Measurements from ENCODE around the gene CDC42BPA. TPM values are rescaled to one million over a fixed set of nuclear protein-coding genes. Genes with fewer than 3 reads are reported as not detected.
A peak's percentile ranks its signal among the peaks of the same experiment; 100 is the strongest.

The CDC42BPA gene
- polyA plus RNA-seq, 4 donors = 10.8 to 19.9 (median 13.8) TPM

DNA sequence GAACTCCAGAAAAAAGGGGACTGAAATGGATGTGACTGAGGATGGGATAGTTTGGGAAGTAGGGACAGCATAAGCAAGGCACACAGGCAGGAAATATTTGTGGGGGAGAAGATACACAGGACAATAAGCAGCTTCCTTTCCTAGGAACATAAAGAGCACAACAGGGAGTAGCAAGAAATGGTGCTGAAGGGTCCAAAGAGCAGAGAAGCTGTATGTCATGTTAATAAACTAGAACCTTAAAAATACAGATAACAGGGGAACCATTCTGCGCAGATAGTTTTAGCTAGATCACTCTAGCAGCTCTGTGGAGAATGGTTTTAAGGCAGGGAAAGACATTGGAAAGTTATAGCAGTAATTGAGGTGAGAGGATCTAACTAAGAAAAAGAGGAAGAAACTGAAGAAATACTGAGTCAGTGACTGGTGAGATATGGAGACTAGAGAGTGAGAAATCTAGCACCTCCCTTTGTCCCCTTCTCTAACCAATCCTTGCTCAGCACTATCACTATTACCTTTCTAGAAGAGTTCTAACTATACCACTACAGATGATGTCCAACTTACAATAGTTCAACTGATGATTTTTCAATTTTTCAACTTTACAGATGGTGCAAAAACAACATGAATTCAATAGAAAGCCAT, 95.0 kb downstream of the CDC42BPA start:
- H3K36me3 ChIP-seq (ENCODE audit: control insufficient read depth in 3 of 3, insufficient read depth in 2 of 3, low read depth in 1 of 3, low read length in 3 of 3) = no peaks in the 10 kb centered on the region
- peaks cover 0 to 14% (median 7%) of the 10 kb centered on the region in 3 donors for H3K4me1 ChIP-seq (ENCODE audit: control insufficient read depth in 3 of 3, insufficient read depth in 2 of 3, low read depth in 1 of 3, low read length in 2 of 3)
- no peak overlapping the region for H3K4me3 ChIP-seq (ENCODE audit: low read depth in 1 of 3, low read length in 3 of 3)
- peak overlapping the region in 1 of 3 donors; percentile 10 for H3K27ac ChIP-seq (ENCODE audit: low read depth in 1 of 3, low read length in 2 of 3)
- H3K9me3 ChIP-seq (ENCODE audit: control insufficient read depth in 2 of 2, insufficient read depth in 1 of 2, low read depth in 1 of 2, low read length in 1 of 2) = no peaks in the 10 kb centered on the region
- H3K27me3 ChIP-seq (ENCODE audit: control insufficient read depth in 3 of 3, insufficient read depth in 3 of 3, low read length in 3 of 3) = no peaks in the 10 kb centered on the region
- WGBS, 3 donors = 48 to 78% (median 52%) methylated on average over 1 of the region's 1 CpG
- DNase-seq (peak; percentile 38 to 59), FAIRE-seq (no peak)

DNA sequence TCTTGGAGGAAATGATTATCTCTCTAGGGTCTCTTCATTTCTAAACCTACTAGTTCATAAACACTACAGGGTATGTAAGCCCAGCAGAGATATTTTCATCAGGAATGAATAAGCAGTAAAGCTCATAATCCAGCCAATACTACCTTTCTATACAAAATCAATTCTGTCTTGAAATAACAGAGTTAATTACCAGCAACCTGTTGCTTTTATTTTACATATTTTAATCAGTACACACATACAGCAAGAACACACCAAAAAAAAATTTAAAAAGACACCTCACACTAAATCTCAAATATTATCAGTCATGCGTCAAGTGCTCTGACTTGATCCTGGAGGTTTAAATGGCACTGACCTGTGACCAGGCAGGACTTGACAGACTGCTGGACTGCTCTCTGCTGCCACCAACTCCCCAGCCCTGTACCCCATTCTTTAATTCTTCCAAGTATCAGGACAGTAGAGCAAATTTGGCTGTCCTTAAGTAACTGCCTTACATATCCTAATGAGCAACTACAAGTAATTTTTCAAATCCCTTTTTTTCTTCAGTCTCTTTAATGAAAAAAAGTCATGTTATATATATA, 98.5 kb downstream of the CDC42BPA start:
- FAIRE-seq (no peak), DNase-seq (peak; percentile 8 to 38)
- no peaks in the 10 kb centered on the region for H3K36me3 ChIP-seq (ENCODE audit: control insufficient read depth in 3 of 3, insufficient read depth in 2 of 3, low read depth in 1 of 3, low read length in 3 of 3)
- no peaks in the 10 kb centered on the region for H3K27me3 ChIP-seq (ENCODE audit: control insufficient read depth in 3 of 3, insufficient read depth in 3 of 3, low read length in 3 of 3)
- 61 to 87% (median 64%) methylated on average over 1 of the region's 1 CpG for WGBS, 3 donors
- H3K4me1 ChIP-seq (ENCODE audit: control insufficient read depth in 3 of 3, insufficient read depth in 2 of 3, low read depth in 1 of 3, low read length in 2 of 3) = peaks cover 0 to 14% (median 2%) of the 10 kb centered on the region in 3 donors
- no peak overlapping the region for H3K4me3 ChIP-seq (ENCODE audit: low read depth in 1 of 3, low read length in 3 of 3)
- no peaks in the 10 kb centered on the region for H3K9me3 ChIP-seq (ENCODE audit: control insufficient read depth in 2 of 2, insufficient read depth in 1 of 2, low read depth in 1 of 2, low read length in 1 of 2)
- peak overlapping the region in 1 of 3 donors; percentile 62 for H3K27ac ChIP-seq (ENCODE audit: low read depth in 1 of 3, low read length in 2 of 3)

DNA sequence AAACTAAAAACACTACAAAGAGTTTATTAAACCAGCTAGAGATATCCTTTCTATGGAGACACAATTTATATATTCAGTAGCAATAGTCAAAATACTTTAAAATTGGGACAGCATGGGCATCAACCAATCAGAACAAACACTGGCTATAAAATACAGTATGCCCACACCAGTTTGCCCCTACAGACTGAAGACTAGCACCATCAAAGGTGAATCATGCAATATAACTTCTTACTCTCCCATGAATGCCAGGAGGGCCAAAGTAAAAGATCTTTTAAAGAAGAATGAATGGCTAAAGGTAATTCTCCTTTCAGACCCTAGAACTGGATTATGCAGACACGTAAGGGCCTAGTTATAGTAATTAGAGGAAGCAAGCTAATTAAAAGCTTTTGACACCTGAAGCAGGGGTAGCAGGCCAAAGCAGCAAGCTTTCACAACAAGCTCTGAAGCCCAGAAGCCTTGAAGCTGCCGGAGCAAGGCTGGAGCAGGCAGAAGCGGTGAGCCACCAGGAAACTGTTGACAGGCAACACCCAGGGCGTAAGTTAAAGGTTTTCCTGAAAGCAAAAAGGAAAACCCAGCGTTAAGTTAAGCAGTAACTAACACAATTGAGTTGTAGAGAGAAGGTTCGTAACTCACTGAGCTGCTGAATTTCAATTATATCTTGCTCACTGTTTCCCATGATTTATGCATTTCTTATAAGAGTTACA, 99.3 kb downstream of the CDC42BPA start:
- no peaks in the 10 kb centered on the region for H3K27me3 ChIP-seq (ENCODE audit: control insufficient read depth in 3 of 3, insufficient read depth in 3 of 3, low read length in 3 of 3)
- no peak for FAIRE-seq
- H3K4me3 ChIP-seq (ENCODE audit: low read depth in 1 of 3, low read length in 3 of 3) = no peak overlapping the region
- H3K27ac ChIP-seq (ENCODE audit: low read depth in 1 of 3, low read length in 2 of 3) = peak overlapping the region; percentile 11 to 62 (median 57)
- peaks cover 0 to 14% (median 2%) of the 10 kb centered on the region in 3 donors for H3K4me1 ChIP-seq (ENCODE audit: control insufficient read depth in 3 of 3, insufficient read depth in 2 of 3, low read depth in 1 of 3, low read length in 2 of 3)
- WGBS, 3 donors = 20 to 44% (median 24%) methylated on average over 6 of the region's 6 CpGs
- no peaks in the 10 kb centered on the region for H3K36me3 ChIP-seq (ENCODE audit: control insufficient read depth in 3 of 3, insufficient read depth in 2 of 3, low read depth in 1 of 3, low read length in 3 of 3)
- peak; percentile 55 to 67 for DNase-seq
- no peaks in the 10 kb centered on the region for H3K9me3 ChIP-seq (ENCODE audit: control insufficient read depth in 2 of 2, insufficient read depth in 1 of 2, low read depth in 1 of 2, low read length in 1 of 2)

- H3K27me3 ChIP-seq (ENCODE audit: control insufficient read depth in 3 of 3, insufficient read depth in 3 of 3, low read length in 3 of 3) = no peaks in the 10 kb centered on the region
- H3K4me3 ChIP-seq (ENCODE audit: low read depth in 1 of 3, low read length in 3 of 3) = no peak overlapping the region
- H3K27ac ChIP-seq (ENCODE audit: low read depth in 1 of 3, low read length in 2 of 3) = no peak overlapping the region
- DNase-seq = no peak
- no peaks in the 10 kb centered on the region for H3K9me3 ChIP-seq (ENCODE audit: control insufficient read depth in 2 of 2, insufficient read depth in 1 of 2, low read depth in 1 of 2, low read length in 1 of 2)
- FAIRE-seq = peak; percentile 19
- H3K4me1 ChIP-seq (ENCODE audit: control insufficient read depth in 3 of 3, insufficient read depth in 2 of 3, low read depth in 1 of 3, low read length in 2 of 3) = peaks cover 0 to 8% (median 2%) of the 10 kb centered on the region in 3 donors
- 88 to 98% (median 92%) methylated on average over 2 of the region's 2 CpGs for WGBS, 3 donors
- peaks cover 0 to 3% (median 2%) of the 10 kb centered on the region in 3 donors for H3K36me3 ChIP-seq (ENCODE audit: control insufficient read depth in 3 of 3, insufficient read depth in 2 of 3, low read depth in 1 of 3, low read length in 3 of 3)
These were observed 102.3 kb downstream of the CDC42BPA start for GRCh38 chr1:227215863-227216510.

GRCh38 chr1:227214207-227214606, 104.1 kb downstream of the CDC42BPA start:
- Histone ChIP-seq H3K36me3 (ENCODE audit: control insufficient read depth in 3 of 3, insufficient read depth in 2 of 3, low read depth in 1 of 3, low read length in 3 of 3) (peaks cover 0 to 4% (median 2%) of the 10 kb centered on the region in 3 donors), H3K9me3 (ENCODE audit: control insufficient read depth in 2 of 2, insufficient read depth in 1 of 2, low read depth in 1 of 2, low read length in 1 of 2) (no peaks in the 10 kb centered on the region), H3K27me3 (ENCODE audit: control insufficient read depth in 3 of 3, insufficient read depth in 3 of 3, low read length in 3 of 3) (no peaks in the 10 kb centered on the region), H3K4me1 (ENCODE audit: control insufficient read depth in 3 of 3, insufficient read depth in 2 of 3, low read depth in 1 of 3, low read length in 2 of 3) (peaks cover 0 to 4% (median 2%) of the 10 kb centered on the region in 3 donors), H3K4me3 (ENCODE audit: low read depth in 1 of 3, low read length in 3 of 3) (no peak overlapping the region), H3K27ac (ENCODE audit: low read depth in 1 of 3, low read length in 2 of 3) (no peak overlapping the region)
- 82 to 86% (median 82%) methylated on average over 3 of the region's 3 CpGs for WGBS, 3 donors
- no peak for FAIRE-seq
- no peak for DNase-seq

DNA sequence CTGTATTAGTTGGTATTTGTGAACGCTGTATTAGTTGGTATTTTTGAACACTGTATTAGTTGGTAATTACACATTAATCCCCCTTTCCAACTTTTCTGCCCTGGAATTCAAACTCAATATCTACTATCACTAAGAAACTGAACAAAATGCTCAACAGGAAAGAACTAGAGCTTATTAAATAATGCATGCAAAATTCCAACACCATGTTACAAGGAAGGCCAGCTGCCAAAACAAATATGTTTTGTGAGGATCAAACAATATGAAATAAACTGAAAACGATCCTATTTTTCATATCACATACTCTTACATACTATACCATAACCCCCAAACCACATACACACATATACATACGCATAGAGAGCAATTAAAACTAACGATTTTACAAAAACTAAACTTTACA, 104.9 kb downstream of the CDC42BPA start:
- Histone ChIP-seq H3K36me3 (ENCODE audit: control insufficient read depth in 3 of 3, insufficient read depth in 2 of 3, low read depth in 1 of 3, low read length in 3 of 3) (peaks cover 0 to 4% (median 2%) of the 10 kb centered on the region in 3 donors), H3K4me3 (ENCODE audit: low read depth in 1 of 3, low read length in 3 of 3) (no peak overlapping the region), H3K4me1 (ENCODE audit: control insufficient read depth in 3 of 3, insufficient read depth in 2 of 3, low read depth in 1 of 3, low read length in 2 of 3) (no peaks in the 10 kb centered on the region), H3K27ac (ENCODE audit: low read depth in 1 of 3, low read length in 2 of 3) (no peak overlapping the region), H3K27me3 (ENCODE audit: control insufficient read depth in 3 of 3, insufficient read depth in 3 of 3, low read length in 3 of 3) (no peaks in the 10 kb centered on the region), H3K9me3 (ENCODE audit: control insufficient read depth in 2 of 2, insufficient read depth in 1 of 2, low read depth in 1 of 2, low read length in 1 of 2) (no peaks in the 10 kb centered on the region)
- FAIRE-seq (no peak), DNase-seq (no peak)
- WGBS, 3 donors = 81 to 84% (median 83%) methylated on average over 4 of the region's 4 CpGs

DNA sequence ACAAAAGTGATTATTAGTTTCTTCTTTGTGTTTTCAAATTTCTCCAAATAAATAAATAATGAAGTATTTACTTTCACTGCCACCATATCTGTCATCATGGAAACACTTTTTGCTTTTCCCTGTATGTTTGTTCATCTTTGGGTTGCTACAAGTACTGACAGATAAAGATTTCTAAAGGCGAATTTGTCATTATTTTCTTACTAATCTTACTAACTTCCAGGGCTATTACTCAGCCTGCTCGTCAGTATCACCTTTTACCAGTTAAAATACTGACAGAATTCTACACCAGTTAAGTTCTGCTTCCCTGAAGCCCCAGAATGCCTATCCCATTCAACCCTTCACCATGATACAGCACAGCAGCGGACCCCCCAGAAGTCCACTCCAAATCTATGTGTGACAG, 106.1 kb downstream of the CDC42BPA start:
- DNase-seq = no peak
- no peaks in the 10 kb centered on the region for H3K27me3 ChIP-seq (ENCODE audit: control insufficient read depth in 3 of 3, insufficient read depth in 3 of 3, low read length in 3 of 3)
- peaks cover 0 to 4% (median 2%) of the 10 kb centered on the region in 3 donors for H3K36me3 ChIP-seq (ENCODE audit: control insufficient read depth in 3 of 3, insufficient read depth in 2 of 3, low read depth in 1 of 3, low read length in 3 of 3)
- H3K27ac ChIP-seq (ENCODE audit: low read depth in 1 of 3, low read length in 2 of 3) = no peak overlapping the region
- H3K4me1 ChIP-seq (ENCODE audit: control insufficient read depth in 3 of 3, insufficient read depth in 2 of 3, low read depth in 1 of 3, low read length in 2 of 3) = no peaks in the 10 kb centered on the region
- H3K4me3 ChIP-seq (ENCODE audit: low read depth in 1 of 3, low read length in 3 of 3) = no peak overlapping the region
- H3K9me3 ChIP-seq (ENCODE audit: control insufficient read depth in 2 of 2, insufficient read depth in 1 of 2, low read depth in 1 of 2, low read length in 1 of 2) = no peaks in the 10 kb centered on the region
- FAIRE-seq = no peak
- 83 to 88% (median 87%) methylated on average over 3 of the region's 3 CpGs for WGBS, 3 donors

GRCh38 chr1:227210604-227211003, 107.7 kb downstream of the CDC42BPA start:
- H3K36me3 ChIP-seq (ENCODE audit: control insufficient read depth in 3 of 3, insufficient read depth in 2 of 3, low read depth in 1 of 3, low read length in 3 of 3) = peaks cover 0 to 4% (median 2%) of the 10 kb centered on the region in 3 donors
- no peaks in the 10 kb centered on the region for H3K4me1 ChIP-seq (ENCODE audit: control insufficient read depth in 3 of 3, insufficient read depth in 2 of 3, low read depth in 1 of 3, low read length in 2 of 3)
- H3K9me3 ChIP-seq (ENCODE audit: control insufficient read depth in 2 of 2, insufficient read depth in 1 of 2, low read depth in 1 of 2, low read length in 1 of 2) = no peaks in the 10 kb centered on the region
- no peak overlapping the region for H3K4me3 ChIP-seq (ENCODE audit: low read depth in 1 of 3, low read length in 3 of 3)
- no peak overlapping the region for H3K27ac ChIP-seq (ENCODE audit: low read depth in 1 of 3, low read length in 2 of 3)
- DNase-seq (no peak), FAIRE-seq (no peak)
- H3K27me3 ChIP-seq (ENCODE audit: control insufficient read depth in 3 of 3, insufficient read depth in 3 of 3, low read length in 3 of 3) = no peaks in the 10 kb centered on the region
